ENCODE results near the gene CERCAM.
"Not testable (repeated sequence)": the region's sequence is repeated elsewhere in the genome, so short reads cannot be mapped to it uniquely, and the experiment has no call there.

CERCAM gene

GRCh38 chr9:128393970-128394369, 26.7 kb upstream of the CERCAM start:
- no peak for FAIRE-seq

GRCh38 chr9:128394379-128395168, 26.1 kb upstream of the CERCAM start:
- no peak for FAIRE-seq

GRCh38 chr9:128396970-128397613, 23.6 kb upstream of the CERCAM start:
- no peak for FAIRE-seq

GRCh38 chr9:128397831-128398230, 22.8 kb upstream of the CERCAM start:
- FAIRE-seq: no peak

- FAIRE-seq: no peak
These were observed 20.8 kb upstream of the CERCAM start for GRCh38 chr9:128399861-128400260.

GRCh38 chr9:128404560-128404959, 16.1 kb upstream of the CERCAM start:
- FAIRE-seq: no peak

GRCh38 chr9:128405077-128405779, 15.4 kb upstream of the CERCAM start:
- FAIRE-seq: no peak

- no peak for FAIRE-seq
These were observed 14.9 kb upstream of the CERCAM start for GRCh38 chr9:128405780-128406171.

- no peak for FAIRE-seq
These were observed 13.7 kb upstream of the CERCAM start for GRCh38 chr9:128406848-128407391.

- no peak for FAIRE-seq
These were observed 11.7 kb upstream of the CERCAM start for GRCh38 chr9:128408963-128409431.

- no peak for FAIRE-seq
These were observed 11.2 kb upstream of the CERCAM start for GRCh38 chr9:128409450-128409849.

- FAIRE-seq: no peak
These were observed 10.7 kb upstream of the CERCAM start for GRCh38 chr9:128409978-128410377.

- FAIRE-seq: no peak
These were observed 9.1 kb upstream of the CERCAM start for GRCh38 chr9:128411364-128412119.

- FAIRE-seq: no peak
These were observed 8.4 kb upstream of the CERCAM start for GRCh38 chr9:128412120-128412790.

GRCh38 chr9:128413728-128414127, 6.9 kb upstream of the CERCAM start:
- not testable (repeated sequence) for FAIRE-seq

- FAIRE-seq: no peak
These were observed 6.2 kb upstream of the CERCAM start for GRCh38 chr9:128414461-128414860.

- no peak for FAIRE-seq
These were observed 5.4 kb upstream of the CERCAM start for GRCh38 chr9:128415281-128415680.

GRCh38 chr9:128416014-128416413, 4.6 kb upstream of the CERCAM start:
- FAIRE-seq: no peak

- no peak for FAIRE-seq
These were observed 4.1 kb upstream of the CERCAM start for GRCh38 chr9:128416432-128417019.

- no peak for FAIRE-seq
These were observed 1.4 kb upstream of the CERCAM start for GRCh38 chr9:128419061-128419925.

Measured in TTC549 (cell line).